Hepatocyte (in vitro differentiated cells): ENCODE results near the gene ADAMTSL3.

Source experiments
- EZH2 ChIP-seq: fragments of 200-600 bp; sonication (generic); IDR thresholded peaks from 2 replicates; pipeline ENCODE4 v1.6.1; 2016; ENCODE audit warnings: antibody characterized with exemption, mild to moderate bottlenecking, borderline replicate concordance
- EZH2phosphoT487 ChIP-seq: fragments of 200-600 bp; sonication (generic); IDR thresholded peaks from one replicate; pipeline ENCODE4 v1.6.1; 2018; ENCODE audit warnings: antibody characterized with exemption, mild to moderate bottlenecking, low read depth, moderate library complexity; ENCODE audit not compliant: unreplicated experiment, severe bottlenecking
- TF ChIP-seq, protein P1 (sequence below): fragments of 200-600 bp; sonication (generic); IDR thresholded peaks from 2 replicates; pipeline ENCODE4 v1.5.1; 2016; ENCODE audit warnings: antibody characterized with exemption, mild to moderate bottlenecking; ENCODE audit not compliant: poor library complexity

- TF ChIP-seq, protein P1, sequence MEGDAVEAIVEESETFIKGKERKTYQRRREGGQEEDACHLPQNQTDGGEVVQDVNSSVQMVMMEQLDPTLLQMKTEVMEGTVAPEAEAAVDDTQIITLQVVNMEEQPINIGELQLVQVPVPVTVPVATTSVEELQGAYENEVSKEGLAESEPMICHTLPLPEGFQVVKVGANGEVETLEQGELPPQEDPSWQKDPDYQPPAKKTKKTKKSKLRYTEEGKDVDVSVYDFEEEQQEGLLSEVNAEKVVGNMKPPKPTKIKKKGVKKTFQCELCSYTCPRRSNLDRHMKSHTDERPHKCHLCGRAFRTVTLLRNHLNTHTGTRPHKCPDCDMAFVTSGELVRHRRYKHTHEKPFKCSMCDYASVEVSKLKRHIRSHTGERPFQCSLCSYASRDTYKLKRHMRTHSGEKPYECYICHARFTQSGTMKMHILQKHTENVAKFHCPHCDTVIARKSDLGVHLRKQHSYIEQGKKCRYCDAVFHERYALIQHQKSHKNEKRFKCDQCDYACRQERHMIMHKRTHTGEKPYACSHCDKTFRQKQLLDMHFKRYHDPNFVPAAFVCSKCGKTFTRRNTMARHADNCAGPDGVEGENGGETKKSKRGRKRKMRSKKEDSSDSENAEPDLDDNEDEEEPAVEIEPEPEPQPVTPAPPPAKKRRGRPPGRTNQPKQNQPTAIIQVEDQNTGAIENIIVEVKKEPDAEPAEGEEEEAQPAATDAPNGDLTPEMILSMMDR, result no peak
- no peak for TF ChIP-seq EZH2phosphoT487
- no peak for TF ChIP-seq EZH2
These were observed 192.9 kb downstream of the ADAMTSL3 start for GRCh38 chr15:83846847-83847246.
